GM18858 (cell line): ENCODE data around the gene LRMDA.

ENCODE experiments used
- ATAC-seq: cut with Tn5 transposase; IDR thresholded peaks from one replicate; pipeline ENCODE4 v1.9.1; 2021; ENCODE audit not compliant: unreplicated experiment

LRMDA gene

GRCh38 chr10:75401569-75402485 lies 29.6 kb upstream of the LRMDA start, which contains the start of gene ZNF503:
ZNF503 (minus strand) TSS chr10:75401764; CDS start chr10:75401419, 345 bp downstream.
- ATAC-seq: no peak

GRCh38 chr10:75402486-75403143 lies 28.8 kb upstream of the LRMDA start:
- no peak for ATAC-seq

GRCh38 chr10:75403144-75403938 lies 28.1 kb upstream of the LRMDA start:
- ATAC-seq: no peak

GRCh38 chr10:75403939-75404814 lies 27.2 kb upstream of the LRMDA start:
- no peak for ATAC-seq

- no peak for ATAC-seq
Observed at GRCh38 chr10:75404815-75405597, 26.4 kb upstream of the LRMDA start.

GRCh38 chr10:75405598-75406461 lies 25.6 kb upstream of the LRMDA start:
- ATAC-seq: no peak

GRCh38 chr10:75406462-75407223 lies 24.8 kb upstream of the LRMDA start:
- ATAC-seq: no peak

- ATAC-seq: no peak
Observed at GRCh38 chr10:75407224-75407712, 24.2 kb upstream of the LRMDA start.

GRCh38 chr10:75407713-75408508 lies 23.5 kb upstream of the LRMDA start:
- ATAC-seq: no peak

GRCh38 chr10:75408509-75408875 lies 22.9 kb upstream of the LRMDA start:
- no peak for ATAC-seq

DNA sequence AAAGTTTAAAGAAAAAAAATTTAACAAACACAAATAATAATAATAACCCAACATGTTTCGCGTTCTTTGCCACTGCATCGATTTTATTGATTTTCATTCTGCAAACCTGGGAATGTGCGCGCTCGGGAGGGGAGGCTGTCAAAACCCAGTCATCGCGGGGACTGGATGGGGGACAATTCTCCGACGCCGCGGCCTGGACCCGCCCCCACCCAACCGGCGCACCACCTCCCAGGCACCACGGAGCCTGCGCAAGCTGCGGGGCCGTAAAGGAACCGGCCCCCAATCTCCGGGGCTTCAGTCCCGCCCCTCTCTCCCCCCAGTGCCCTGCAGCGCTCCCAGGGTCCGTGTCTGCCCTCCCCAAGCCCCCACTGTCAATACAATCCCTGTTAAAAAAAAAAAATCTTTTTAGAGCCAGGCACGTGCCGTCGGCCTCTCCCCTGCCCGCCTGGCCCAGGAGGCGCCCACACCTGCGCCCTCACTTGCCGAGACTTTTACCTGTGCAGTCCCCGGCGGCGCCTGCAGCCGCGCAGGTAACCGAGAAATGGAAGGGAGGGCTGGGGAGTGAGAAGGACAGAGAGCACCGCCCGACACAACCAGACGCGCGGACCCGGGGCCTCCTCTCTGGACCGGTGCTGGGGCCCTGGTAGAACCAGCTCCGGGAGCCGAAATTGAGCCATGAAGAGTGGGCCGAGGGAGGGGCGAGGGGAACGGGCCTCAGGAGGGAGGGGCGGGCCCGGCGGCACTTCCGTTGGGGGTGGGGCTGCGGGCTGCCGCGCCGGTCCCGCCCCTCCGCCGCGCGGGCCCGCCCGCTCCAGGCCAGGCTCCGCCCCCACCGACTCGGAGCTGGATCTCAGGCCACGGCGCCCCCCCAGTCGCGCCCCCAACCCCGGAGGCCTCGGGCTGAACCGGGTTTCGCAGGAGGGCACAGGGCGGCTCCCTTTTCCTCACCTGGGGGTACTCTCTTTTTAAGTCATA lies 22.2 kb upstream of the LRMDA start:
- no peak for ATAC-seq

GRCh38 chr10:75410132-75411005 lies 21.1 kb upstream of the LRMDA start:
- ATAC-seq: no peak

DNA sequence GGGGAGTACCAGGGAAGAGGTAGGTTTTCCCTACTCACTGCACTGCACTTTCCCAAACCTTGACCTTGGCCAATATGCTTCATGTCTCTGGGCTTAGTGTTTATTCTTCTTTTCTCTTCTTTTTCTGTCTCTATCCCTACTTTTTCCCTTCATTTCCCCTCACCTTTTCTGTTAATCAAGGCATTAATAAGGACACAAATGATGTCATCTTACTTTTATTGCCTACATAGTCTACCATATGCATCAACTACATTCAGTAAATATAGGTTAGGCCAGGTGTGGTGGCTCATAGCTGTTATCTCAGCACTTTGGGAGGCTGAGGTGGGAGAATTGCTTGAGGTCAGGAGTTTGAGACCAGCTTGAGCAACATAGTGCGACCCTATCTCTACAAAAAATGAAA lies 16.9 kb upstream of the LRMDA start:
- no peak for ATAC-seq

DNA sequence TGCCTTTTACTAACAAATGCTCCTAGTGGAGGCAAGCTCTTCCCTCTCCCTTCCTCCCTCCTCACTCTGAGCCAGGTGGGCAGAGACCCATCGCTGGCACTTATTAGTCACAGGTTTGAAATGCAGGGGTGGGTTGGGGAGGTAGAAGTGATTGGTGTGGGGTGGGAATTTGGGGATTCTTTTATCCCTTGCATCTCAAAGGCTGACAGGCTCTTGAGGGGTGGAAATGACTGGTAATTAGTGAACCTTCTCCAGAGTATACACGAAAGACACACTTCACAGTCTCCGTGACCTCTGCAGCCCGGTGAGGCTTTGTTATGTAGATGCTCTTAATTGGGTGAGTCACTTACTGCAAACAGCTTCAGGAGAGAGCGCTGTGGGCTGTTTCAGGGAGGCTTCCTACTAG lies 13.9 kb upstream of the LRMDA start:
- no peak for ATAC-seq

DNA sequence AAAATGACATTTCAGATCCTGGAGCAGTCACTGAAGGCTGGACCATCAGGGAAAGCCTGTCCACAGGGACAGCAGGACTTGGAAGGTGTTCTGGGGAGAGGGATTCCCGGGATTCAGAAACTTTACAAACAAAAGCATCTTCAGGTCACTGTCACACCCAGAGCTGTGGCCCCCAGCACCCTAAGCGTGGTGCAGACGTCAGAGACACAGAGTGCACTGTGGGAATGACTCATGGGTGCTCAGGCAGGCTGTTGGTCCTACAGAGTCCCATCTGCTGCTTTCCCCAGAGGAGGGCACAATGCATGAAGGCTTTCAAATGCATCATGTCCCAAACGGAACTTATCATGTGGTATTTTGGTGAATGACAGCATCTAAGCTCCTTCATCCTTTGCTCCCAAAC lies 13.1 kb upstream of the LRMDA start:
- ATAC-seq: no peak
